Keratinocyte (primary cell): ENCODE data around the gene COPZ1.

Source experiments
- CTCF ChIP-seq, 3 experiments: IDR thresholded peaks in 1 of 3; conservative IDR thresholded peaks in 1 of 3; optimal IDR thresholded peaks in 1 of 3; 2 replicates in 2 of 3; 3 replicates in 1 of 3; pipeline versions ENCODE3 to v1.5.1; 2011; ENCODE audit warnings: low read length in 3 of 3, mild to moderate bottlenecking in 3 of 3, moderate library complexity in 2 of 3, control low read depth in 1 of 3, inconsistent platforms in 1 of 3; ENCODE audit not compliant: insufficient read depth in 2 of 3; ENCODE audit errors: extremely low read depth in 1 of 3
- EZH2 ChIP-seq: IDR thresholded peaks from one replicate; pipeline ENCODE4 v1.6.1; 2012; ENCODE audit warnings: inconsistent platforms, mild to moderate bottlenecking, low read length, moderate library complexity

- TF ChIP-seq CTCF (optimal IDR thresholded peaks at IDR 0.05 in 1 of 3, IDR thresholded peaks at IDR 0.05 in 1 of 3, conservative IDR thresholded peaks at IDR 0.05 in 1 of 3; ENCODE audit: extremely low read depth in 1 of 3, insufficient read depth in 2 of 3, low read length in 3 of 3) (no peak), EZH2 (no peak)
These were observed 45.1 kb upstream of the COPZ1 start, which contains the start of gene CBX5 for GRCh38 chr12:54279632-54280467.
